Hematopoietic multipotent progenitor cell treated with erythropoietin and hydrocortisone succinate and interleukin-3 and kit ligand, for 4 days (in vitro differentiated cells): ENCODE data around the gene ECM2.
A peak's percentile ranks its signal among the peaks of the same experiment; 100 is the strongest.

ENCODE experiments used
- DNase-seq: peaks from one replicate; pipeline ENCODE4 v3.0.0-alpha.2; 2015

Gene ECM2

DNA sequence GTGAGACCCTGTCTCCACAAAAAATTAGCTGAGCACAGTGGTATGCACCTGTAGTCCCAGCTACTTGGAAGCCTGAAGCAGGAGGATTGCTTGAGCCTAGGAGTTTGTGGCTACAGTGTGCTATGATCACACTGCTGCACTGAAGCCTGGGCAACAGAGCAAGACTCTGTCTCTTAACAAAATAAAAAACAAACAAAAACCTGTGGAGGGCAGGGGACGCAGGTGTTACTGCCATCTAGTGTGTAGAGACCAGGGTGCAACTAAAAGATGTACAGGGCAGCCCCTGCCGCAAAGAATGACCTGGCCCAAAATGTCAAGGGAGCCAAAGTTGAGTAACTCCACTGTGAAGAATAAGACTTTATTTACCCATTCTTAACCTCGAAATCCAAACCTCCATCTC lies 80.6 kb downstream of the ECM2 start:
- peak; percentile 30 for DNase-seq

DNA sequence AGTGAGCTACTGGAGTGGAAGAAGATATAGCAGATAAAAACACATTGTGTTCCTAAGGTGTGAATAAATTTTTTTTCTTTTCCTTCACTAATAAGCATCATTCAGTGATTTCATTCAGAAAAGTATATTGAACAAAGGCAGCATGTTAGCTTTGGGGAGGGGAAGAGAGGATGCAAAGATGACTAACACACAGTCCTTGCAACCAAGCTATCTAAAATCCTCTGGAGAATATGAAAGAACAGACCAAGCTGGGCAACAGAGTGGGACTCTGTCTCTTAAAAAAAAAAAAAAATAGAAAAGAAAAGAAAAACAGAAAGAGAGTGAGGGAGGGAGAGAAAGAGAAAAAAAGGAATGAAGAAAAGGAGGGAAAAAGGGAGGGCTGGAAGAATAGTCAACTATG lies 89.3 kb downstream of the ECM2 start:
- DNase-seq: no peak
